GM21737 (cell line): ENCODE measurements around the gene GPR137C.
A peak's percentile ranks its signal among the peaks of the same experiment; 100 is the strongest.

Experiments used
- ATAC-seq: cut with Tn5 transposase; IDR thresholded peaks from one replicate; pipeline ENCODE4 v1.9.1; 2021; ENCODE audit warnings: mild to moderate bottlenecking, moderate library complexity; ENCODE audit not compliant: unreplicated experiment

GPR137C gene, protein sequence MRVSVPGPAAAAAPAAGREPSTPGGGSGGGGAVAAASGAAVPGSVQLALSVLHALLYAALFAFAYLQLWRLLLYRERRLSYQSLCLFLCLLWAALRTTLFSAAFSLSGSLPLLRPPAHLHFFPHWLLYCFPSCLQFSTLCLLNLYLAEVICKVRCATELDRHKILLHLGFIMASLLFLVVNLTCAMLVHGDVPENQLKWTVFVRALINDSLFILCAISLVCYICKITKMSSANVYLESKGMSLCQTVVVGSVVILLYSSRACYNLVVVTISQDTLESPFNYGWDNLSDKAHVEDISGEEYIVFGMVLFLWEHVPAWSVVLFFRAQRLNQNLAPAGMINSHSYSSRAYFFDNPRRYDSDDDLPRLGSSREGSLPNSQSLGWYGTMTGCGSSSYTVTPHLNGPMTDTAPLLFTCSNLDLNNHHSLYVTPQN

DNA sequence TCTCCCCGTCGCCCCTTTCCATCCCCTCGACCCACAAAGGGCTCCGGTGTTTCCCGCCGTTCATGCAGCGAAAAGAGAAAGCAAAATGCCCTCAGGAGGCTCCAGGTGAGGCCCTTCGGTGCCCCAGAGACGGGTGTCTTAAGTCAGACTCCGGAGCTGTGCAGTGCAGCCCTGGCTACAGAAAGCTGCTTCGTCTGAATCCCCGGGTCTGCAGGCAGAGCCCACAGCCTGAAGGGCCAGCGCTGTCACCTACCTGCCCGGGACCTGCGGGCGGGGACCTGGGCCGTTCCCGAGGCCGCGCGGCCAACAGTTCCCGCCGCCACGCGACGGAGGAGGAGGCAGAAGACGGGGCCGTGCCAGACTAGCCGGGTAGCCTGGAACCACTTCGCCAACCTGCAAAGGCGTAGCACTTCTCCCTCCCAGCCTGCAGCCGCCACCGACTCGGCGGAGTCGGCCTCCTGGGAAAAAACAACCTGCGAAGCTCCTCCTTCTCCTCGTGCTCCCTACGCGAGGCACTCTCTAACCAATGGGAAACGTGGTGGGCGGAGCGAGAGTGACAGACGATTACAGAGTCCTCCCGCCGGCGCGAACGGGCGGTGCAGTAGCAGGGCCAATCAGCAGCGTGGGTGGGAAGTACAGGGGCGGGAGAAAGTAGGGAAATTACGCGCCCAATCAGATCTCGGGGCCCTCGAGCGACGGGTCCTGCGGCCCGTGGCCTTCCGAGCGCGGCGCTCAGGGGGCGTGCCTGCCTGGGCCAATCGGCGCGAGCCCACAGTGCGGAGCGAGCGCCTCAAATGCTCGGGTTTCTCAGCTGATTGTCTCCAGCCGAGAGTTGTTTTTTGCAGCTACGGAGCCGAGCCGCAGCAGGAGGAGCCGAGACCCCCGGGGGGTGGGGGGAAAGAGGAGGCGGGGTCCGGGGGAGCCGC is at the start of gene GPR137C, which contains the start of gene TXNDC16:
Gene GPR137C, plus strand, starts transcription at position 774 of the 926 bp plus-strand sequence. CDS start 312 bp downstream, outside the sequence.
Gene TXNDC16, minus strand, starts transcription at position 443 of the 926 bp plus-strand sequence. CDS start 8,948 bp downstream, outside the sequence.
- peak; percentile 93 for ATAC-seq

- ATAC-seq, result no peak
These were observed 39.4 kb upstream of the GPR137C start for GRCh38 chr14:52513249-52513648.

DNA sequence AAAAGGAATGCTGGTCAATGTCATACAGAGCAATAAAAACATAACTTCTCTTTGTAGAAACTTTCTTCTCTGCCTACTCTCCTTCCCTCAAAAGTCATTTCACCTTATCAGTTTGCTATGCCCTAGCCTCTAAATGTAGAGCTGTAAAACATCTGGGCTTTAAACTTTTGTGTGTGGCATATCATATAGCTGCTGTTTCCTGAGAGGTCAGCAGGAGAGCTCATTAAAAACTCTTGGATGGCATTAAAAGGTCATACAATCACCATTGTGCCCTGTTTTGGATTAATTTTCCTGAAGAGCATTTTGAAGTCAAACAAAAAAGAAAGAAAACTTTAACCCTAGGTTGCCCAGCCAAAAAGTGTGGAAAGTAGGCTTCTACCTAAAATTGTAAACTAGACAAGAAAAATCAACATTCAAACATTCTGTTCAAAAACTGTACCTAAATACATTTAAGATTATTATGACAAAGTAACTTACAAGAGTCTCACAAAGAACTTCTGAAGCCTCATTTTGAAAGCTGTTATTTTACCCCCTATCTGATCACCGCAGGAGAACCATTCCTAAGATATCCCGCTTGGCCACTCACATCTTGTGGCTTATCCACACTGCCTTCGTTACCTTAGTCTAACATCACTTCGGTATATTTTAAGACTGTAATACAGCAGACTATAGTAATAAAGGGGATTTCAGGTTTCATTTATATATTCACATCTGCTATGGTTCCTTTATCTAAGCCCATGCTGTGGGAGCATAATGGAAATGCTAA is 38.4 kb upstream of the GPR137C start:
- ATAC-seq, result no peak

- ATAC-seq, result no peak
These were observed 30.6 kb upstream of the GPR137C start for GRCh38 chr14:52522033-52522432.

DNA sequence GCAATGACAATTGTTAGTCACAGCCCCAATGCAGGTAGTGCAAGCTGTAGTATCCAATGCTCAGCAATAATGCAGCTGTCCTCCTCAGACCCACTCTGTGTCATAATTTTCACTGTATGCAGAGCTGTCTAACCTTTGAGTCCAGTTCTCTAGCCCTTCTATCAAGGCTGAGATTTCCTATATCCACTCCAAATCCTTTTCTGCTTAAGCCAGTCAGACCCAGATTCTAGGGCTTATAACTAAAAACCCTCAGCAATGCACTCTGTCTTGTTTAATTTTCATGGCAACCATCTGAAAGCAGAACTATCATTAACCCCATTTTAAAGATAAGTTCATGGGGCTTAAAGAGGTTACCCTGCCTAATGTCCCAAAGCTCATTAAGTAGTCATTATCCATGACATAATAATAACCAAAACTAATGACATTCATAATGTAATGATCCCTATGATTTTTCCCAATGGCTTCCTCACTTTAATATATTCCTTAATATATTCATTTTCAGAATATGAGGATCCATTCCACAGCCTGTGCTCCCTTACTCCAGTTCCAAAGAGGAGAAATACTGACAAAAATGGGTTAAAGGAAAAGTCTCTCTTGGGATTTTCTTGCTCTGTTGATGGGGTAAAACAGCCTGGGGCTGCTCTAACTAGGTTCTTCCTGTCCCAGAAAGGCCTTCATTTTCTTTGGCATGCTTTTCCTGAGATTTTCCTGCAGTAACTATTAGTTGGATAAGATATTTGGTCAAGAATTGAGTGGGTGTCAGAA is 29.9 kb upstream of the GPR137C start:
- no peak for ATAC-seq

DNA sequence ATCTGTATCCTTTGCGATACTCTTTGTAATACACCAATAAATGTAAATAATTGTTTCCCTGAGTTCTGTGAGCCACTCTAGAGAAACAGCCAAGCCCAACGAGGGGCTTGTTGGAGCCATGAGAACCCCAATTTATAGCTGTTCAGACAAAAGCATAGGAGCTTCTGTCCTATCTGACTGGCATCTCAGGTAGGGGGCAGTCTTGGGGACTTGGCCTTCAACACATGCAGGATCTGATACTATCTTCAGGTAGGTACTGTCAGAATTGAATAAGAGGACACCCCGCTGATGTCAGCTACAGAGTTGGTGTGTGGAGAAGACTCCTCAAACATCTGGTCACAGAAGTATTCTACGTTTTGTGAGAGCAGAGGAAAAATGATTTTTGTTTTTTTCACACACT is 25.6 kb upstream of the GPR137C start:
- ATAC-seq, result no peak

- no peak for ATAC-seq
These were observed 21.2 kb upstream of the GPR137C start for GRCh38 chr14:52531481-52531880.

DNA sequence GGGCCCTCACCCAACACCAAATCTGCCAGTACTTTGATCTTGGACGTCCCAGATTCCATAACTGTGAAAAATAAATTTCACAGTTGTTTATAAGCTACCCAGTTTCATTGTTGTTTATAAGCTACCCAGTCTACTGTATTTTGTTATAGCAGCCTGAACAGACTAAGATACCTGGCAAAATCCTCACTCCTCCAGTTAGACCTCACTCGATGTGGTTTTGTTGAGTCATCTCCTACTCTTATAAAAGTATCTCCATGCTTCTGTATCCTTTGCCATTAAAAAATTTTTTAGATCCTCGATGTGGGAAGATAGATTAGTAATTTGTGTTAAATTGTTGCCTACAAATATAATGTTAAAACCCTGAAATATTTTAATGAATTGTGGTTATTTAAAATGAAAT is 16.4 kb upstream of the GPR137C start:
- no peak for ATAC-seq

DNA sequence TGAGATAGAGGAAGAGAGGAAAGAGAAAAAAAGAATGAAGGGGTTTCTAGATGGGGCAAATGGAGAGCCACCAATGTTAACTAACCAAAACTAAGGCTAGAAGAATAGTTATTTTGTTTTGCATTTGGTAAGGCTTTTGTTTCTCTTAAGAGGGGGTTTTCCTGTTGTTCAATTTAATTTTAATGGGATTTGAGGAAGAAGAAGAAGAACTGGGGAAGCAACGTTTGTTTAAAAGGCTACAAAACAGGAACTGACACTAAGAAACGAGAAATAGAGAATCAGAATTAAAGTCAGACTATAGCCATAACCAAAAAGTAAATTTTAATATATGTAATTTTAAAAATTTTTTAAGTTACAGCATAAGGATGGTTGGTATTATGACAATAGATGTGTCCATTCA is 14.0 kb upstream of the GPR137C start:
- ATAC-seq, result no peak

DNA sequence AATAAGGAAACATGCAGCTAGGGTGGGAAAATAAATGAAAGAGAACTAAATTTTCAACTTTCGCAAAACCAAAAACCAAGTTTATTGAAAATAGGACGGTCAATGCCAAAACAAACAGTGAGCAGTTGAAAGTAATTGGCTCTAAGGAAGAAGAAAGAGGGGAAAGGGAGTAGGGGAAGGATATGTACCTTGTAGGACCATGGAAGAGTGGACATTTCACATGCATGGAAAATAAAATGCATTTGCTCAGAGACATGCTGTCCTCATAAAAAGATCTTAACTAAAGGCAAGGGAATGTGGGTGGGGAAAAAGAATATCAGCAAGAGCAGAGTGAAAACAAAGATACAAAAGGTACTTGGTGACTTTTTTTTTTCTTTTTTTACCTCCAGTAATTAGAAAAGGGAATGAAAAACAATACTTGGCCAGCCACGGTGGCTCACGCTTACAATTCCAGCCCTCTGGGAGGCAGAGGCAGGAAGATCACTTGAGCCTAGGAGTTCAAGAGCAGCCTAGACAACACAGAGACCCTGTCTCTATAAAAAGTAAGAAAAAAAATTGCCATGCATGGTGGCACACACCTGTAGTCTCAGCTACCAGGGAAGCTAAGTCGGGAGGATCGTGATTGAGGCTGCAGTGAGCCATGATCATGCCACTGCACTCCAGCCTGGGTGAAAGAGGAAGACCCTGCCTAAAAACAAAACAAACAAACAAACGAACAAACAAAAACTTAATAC is 6.9 kb upstream of the GPR137C start:
- ATAC-seq, result no peak

DNA sequence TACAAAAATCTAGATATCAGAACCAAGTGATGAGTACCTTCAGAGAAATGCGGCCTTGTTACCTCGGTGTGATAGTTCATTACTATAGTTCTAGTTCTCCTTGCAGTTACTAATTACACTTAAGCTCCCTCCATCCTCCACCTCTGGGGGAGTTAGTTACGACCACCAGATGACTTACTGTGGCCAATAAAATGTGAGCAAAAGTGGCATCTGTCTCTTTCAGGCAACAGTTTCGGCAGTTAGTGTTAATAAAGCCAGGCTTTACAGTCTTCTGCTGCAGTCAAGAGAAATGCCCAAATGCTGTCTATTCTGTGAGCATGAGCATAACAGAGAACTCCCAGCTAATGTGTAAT is 6.3 kb upstream of the GPR137C start:
- no peak for ATAC-seq

GRCh38 chr14:52547027-52547426 is 5.6 kb upstream of the GPR137C start:
- no peak for ATAC-seq

GRCh38 chr14:52547526-52547925 is 5.1 kb upstream of the GPR137C start:
- no peak for ATAC-seq

DNA sequence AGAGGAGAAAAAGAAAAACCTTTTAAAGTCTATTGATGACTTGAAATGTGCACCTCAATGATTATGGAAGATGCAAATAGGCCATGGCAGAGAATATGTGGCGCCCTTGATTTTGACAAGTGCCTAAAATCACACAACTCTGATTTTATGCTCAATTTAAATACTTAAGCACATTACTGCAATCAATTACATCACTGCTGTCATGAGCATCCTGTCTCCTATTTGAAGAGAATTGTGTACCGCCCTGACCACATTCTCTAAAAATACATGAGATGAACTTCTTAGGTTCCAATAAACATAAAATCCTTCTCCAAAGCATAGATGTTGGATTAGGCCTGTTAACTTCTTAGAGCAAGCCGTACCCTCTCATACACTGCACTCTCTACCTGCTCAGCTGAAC is 2.0 kb upstream of the GPR137C start:
- no peak for ATAC-seq

DNA sequence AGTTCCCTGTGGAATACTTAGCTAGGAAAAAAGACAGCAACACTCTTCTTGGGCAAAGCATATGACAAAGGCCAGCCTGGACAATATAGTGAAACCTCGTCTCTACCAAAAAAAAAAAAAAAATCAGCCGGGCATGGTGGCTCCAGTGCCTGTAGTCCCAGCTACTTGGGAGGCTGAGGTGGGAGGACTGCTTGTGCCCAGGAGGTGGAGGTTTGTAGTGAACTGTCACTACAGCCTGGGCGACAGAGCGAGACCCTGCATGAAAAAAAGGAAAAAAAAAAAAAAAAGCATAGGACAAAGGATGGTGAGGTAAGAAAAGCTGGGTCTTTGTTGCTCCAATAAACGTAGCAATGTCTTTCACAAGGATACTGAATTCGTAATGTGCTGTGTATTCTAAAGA is 1.4 kb upstream of the GPR137C start:
- no peak for ATAC-seq

DNA sequence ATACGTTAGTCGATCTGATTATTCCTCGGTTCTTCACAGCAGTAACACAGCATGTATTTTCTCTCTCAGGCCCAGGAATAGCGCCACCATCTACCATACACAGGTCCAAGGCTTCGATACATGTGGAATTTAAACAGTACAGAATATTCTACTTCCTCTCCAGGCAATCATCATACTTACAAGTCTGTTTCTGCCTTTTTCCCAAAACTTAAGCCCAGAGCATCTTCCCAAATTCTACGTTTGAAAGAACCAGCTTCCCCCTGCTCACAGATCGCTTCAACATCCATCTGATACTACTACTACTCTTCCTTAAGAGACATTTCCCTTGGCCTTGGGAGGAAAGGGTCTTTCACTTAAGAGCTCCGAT is 957 bp upstream of the GPR137C start:
- no peak for ATAC-seq

GRCh38 chr14:52553002-52553670 is 500 bp downstream of the GPR137C start:
- ATAC-seq, result peak; percentile 16

DNA sequence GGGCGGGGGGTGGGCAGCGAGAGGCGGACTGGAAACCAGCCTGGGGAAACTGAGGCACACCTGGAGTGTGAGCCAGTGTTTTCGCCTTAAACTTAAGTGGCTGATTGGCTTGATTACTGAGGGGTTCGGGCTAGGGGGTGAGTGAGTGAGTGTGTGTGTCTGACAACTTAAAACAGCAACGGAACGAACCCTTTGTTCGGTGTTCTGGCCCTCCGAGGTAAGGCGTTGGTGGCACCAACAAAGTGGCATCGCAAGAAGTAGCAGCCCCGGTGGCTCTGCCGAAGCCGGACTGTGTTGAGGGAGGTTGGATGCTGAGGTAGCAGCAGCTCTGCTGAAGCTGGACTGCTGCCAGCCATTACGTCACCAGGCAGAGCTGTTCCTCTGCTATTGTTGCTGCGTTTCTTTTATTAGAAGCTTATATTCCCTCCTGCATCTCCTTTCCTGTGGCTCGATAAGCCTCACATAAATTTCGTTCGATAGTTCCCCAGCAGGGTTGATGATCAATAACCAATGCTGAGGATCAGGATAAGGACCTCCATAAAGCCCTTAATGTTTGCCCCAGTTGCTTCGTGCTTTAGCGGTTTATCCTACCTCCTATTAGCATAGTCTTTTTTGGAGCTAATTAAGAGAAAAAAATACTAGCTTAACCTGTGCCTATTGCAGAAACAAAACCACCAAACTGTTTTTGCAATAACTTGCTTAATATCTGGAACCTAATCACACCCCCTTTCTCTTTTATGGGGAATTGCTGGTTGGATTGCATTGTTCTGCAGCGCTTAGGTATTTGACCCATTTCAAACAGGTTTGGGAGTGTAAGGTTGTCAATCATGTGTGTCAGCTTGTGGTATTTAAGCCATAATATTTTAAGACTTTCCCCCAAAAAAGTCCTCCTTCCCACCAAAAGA is 1.3 kb downstream of the GPR137C start:
- ATAC-seq, result no peak
